HepG2 (cell line): Measurements from ENCODE around the gene MATR3. TPM values are rescaled to one million over a fixed set of nuclear protein-coding genes. Genes with fewer than 3 reads are reported as not detected.
"Not testable (repeated sequence)": the region's sequence is repeated elsewhere in the genome, so short reads cannot be mapped to it uniquely, and the experiment has no call there.

Source experiments
- ATAC-seq: fragments of 200-7000 bp; cut with Tn5 transposase; 3 replicates; pipeline ENCODE4 v1.9.1; 2020; ENCODE audit warnings: mild to moderate bottlenecking, moderate library complexity
- BruUV-seq: library from RNA; stranded (reverse); fragments of 400-500 nt; replicated peaks from 2 replicates; lab custom pipeline; 2021; lab: Mats Ljungman, UMichigan
- CTCF ChIA-PET: fragments of 300-600 bp; formaldehyde crosslinking; extraction: SDS; loops from one replicate; lab custom pipeline; 2021; ENCODE audit warnings: low total read pairs, inconsistent platforms, low intra/inter-chr PET ratio; lab: Yijun Ruan, JAX
- POLR2A ChIA-PET: fragments of 350-600 bp; sonication (Branson Sonifier 250); formaldehyde crosslinking; loops from one replicate; lab custom pipeline; 2020; ENCODE audit warnings: antibody characterized with exemption, inconsistent platforms; lab: Yijun Ruan, JAX
- DNase-seq: peaks from one replicate; pipeline ENCODE4 v3.0.0-alpha.2; 2015; ENCODE audit warnings: low spot score
- FAIRE-seq: peaks from 3 replicates; lab custom pipeline; 2011; peaks lifted over from hg19 to GRCh38; lab: Jason Lieb, UNC
- H2AFZ ChIP-seq: one replicate; pipeline ENCODE4 v1.6.1; 2011; ENCODE audit warnings: low read length, inconsistent platforms
- H3K27ac ChIP-seq: fragments of 300-600 bp; 3 replicates; pipeline ENCODE4 v1.8.0; 2011; ENCODE audit warnings: mixed run types, mild to moderate bottlenecking, mixed read lengths, low read length, inconsistent platforms; ENCODE audit not compliant: insufficient read depth; ENCODE audit errors: extremely low read length
- H3K27me3 ChIP-seq, 2 experiments: fragments of 200-600 bp in 1 of 2; 2 replicates in 1 of 2; 3 replicates in 1 of 2; pipeline versions ENCODE4 v1.6.0 to v1.8.0; 2011; ENCODE audit warnings: low read length in 2 of 2, mild to moderate bottlenecking in 2 of 2, moderate library complexity in 2 of 2, inconsistent platforms in 1 of 2; ENCODE audit not compliant: insufficient read depth in 2 of 2, control insufficient read depth in 1 of 2
- H3K36me3 ChIP-seq, 2 experiments: fragments of 200-600 bp in 1 of 2; replicated peaks in 1 of 2; 2 replicates in 1 of 2; 3 replicates in 1 of 2; pipeline versions ENCODE4 v1.5.1 to v1.8.0; 2011; ENCODE audit warnings: low read length in 2 of 2, inconsistent platforms in 1 of 2; ENCODE audit not compliant: insufficient read depth in 2 of 2, control insufficient read depth in 1 of 2
- H3K4me1 ChIP-seq: 2 replicates; pipeline ENCODE4 v1.5.1; 2012; ENCODE audit warnings: low read length, inconsistent platforms; ENCODE audit not compliant: insufficient read depth
- H3K4me2 ChIP-seq: 2 replicates; pipeline ENCODE4 v1.6.0; 2011; ENCODE audit warnings: low read depth, low read length, inconsistent platforms
- H3K4me3 ChIP-seq, 3 experiments: fragments of 200-600 bp in 1 of 3; sonication (generic), shearing (Covaris generic) in 1 of 3; replicated peaks in 1 of 3; 2 replicates each; pipeline ENCODE4 v1.5.1; 2011 to 2016; ENCODE audit warnings: low read length in 3 of 3, inconsistent platforms in 2 of 3, low read depth in 2 of 3, mild to moderate bottlenecking in 2 of 3, control low read depth in 1 of 3, mixed read lengths in 1 of 3; ENCODE audit not compliant: insufficient read depth in 1 of 3
- H3K79me2 ChIP-seq: one replicate; pipeline ENCODE4 v1.6.1; 2011; ENCODE audit warnings: low read length, inconsistent platforms; ENCODE audit not compliant: insufficient read depth
- H3K9ac ChIP-seq: 2 replicates; pipeline ENCODE4 v1.6.0; 2011; ENCODE audit warnings: mild to moderate bottlenecking, low read depth, low read length, inconsistent platforms; ENCODE audit not compliant: insufficient read depth
- H3K9me3 ChIP-seq: 2 replicates; pipeline ENCODE4 v1.5.1; 2012; ENCODE audit warnings: mild to moderate bottlenecking, low read length
- H4K20me1 ChIP-seq: 2 replicates; pipeline ENCODE4 v1.6.0; 2011; ENCODE audit warnings: inconsistent platforms, mild to moderate bottlenecking, low read length, moderate library complexity; ENCODE audit not compliant: insufficient read depth
- FIP1L1 ChIP-seq: fragments of 200-400 bp; formaldehyde crosslinking; IDR thresholded peaks from 2 replicates; pipeline ENCODE4 v1.6.1; 2018; ENCODE audit warnings: low read depth, mild to moderate bottlenecking, low read length, moderate library complexity, borderline replicate concordance; ENCODE audit not compliant: insufficient read depth
- FUBP1 ChIP-seq: sonication (generic); formaldehyde crosslinking; IDR thresholded peaks from 2 replicates; pipeline ENCODE4 v1.5.1; 2020; ENCODE audit warnings: missing genetic modification reagents, mild to moderate bottlenecking, borderline replicate concordance
- PCBP2 ChIP-seq: fragments of 200-400 bp; formaldehyde crosslinking; optimal IDR thresholded peaks from 2 replicates; pipeline ENCODE3; 2018; ENCODE audit warnings: low read length, low read depth; ENCODE audit not compliant: poor library complexity, severe bottlenecking
- SP5 ChIP-seq: IDR thresholded peaks from 2 replicates; pipeline ENCODE4 v1.6.1; 2016; ENCODE audit warnings: low read depth, borderline replicate concordance
- TAF1 ChIP-seq: sonication (generic); formaldehyde crosslinking; IDR thresholded peaks from 2 replicates; pipeline ENCODE4 v1.4.0; 2020; ENCODE audit warnings: missing genetic modification reagents
- THRA ChIP-seq: sonication (generic); formaldehyde crosslinking; IDR thresholded peaks from 2 replicates; pipeline ENCODE4 v1.4.0; 2020; ENCODE audit warnings: missing genetic modification reagents, borderline replicate concordance
- ZFP1 ChIP-seq: IDR thresholded peaks from 2 replicates; pipeline ENCODE4 v1.6.1; 2016
- ZKSCAN8 ChIP-seq: IDR thresholded peaks from 2 replicates; pipeline ENCODE4 v1.6.1; 2016; ENCODE audit warnings: borderline replicate concordance, missing genetic modification reagents, missing compliant biosample characterization
- ZNF296 ChIP-seq: sonication (generic); formaldehyde crosslinking; conservative IDR thresholded peaks from 2 replicates; pipeline ENCODE4 v1.5.0; 2020; ENCODE audit warnings: mild to moderate bottlenecking, missing genetic modification reagents
- WGBS: methylation state at CpG from one replicate; pipeline ENCODE4 v1.1.6; 2017; ENCODE audit warnings: low lambda C conversion rate; 5-methylcytosine and 5-hydroxymethylcytosine counted together
- in situ Hi-C: cut with HindIII; loops from 2 replicates; pipeline ENCODE4 v1.10.0; 2017; ENCODE audit warnings: low pct_unique_long_range_greater_than_20kb; ENCODE audit not compliant: extremely low pct_ligation_motif_present
- intact Hi-C: fragments of 100-400 bp; cut with micrococcal nuclease; formaldehyde crosslinking; loops from one replicate; pipeline ENCODE4 v1.10.0; 2022; ENCODE audit not compliant: unreplicated experiment
- polyA plus RNA-seq, 8 experiments: library from polyadenylated mRNA; depleted of rRNA in 3 of 8; stranded (reverse) in 7 of 8; unstranded in 1 of 8; fragments of >200 nt; fragmentation: Illumina TruSeq in 4 of 8; extraction: Trizol in 4 of 8; gene quantifications; 2 replicates each; pipeline versions ENCODE4 v1.2.1 to v1.2.3, GENCODE V29; 2011 to 2016; ENCODE audit warnings: low read depth in 4 of 8, missing spikeins in 1 of 8, mixed read lengths in 1 of 8; ENCODE audit not compliant: insufficient read depth in 1 of 8
- total RNA-seq, 5 experiments: library from RNA; depleted of rRNA; stranded (reverse); fragments of >200 nt; fragmentation: Illumina TruSeq; extraction: Trizol; gene quantifications; 2 replicates each; pipeline ENCODE4 v1.2.3, GENCODE V29; 2016; ENCODE audit warnings: low read depth in 1 of 5

Gene MATR3
- total and polyA plus RNA-seq, 2 of the 13 experiments (the other 11 are each of a cell fraction or from before 2014, with no cell fraction given), result 94.2 to 341 TPM

- CTCF ChIA-PET, result no interaction called here
- Histone ChIP-seq H3K9ac (no peak overlapping the region), H4K20me1 (peaks cover 100% of the 10 kb centered on the region), H3K4me2 (no peak overlapping the region), H3K4me3 (no peak overlapping the region), H3K9me3 (no peaks in the 10 kb centered on the region), H3K36me3 (peaks cover 0 to 19% of the 10 kb centered on the region in 2 experiments; a peak in 2 of 5 replicates), H3K27me3 (no peaks in the 10 kb centered on the region), H3K79me2 (peaks cover 100% of the 10 kb centered on the region), H2AFZ (no peak overlapping the region), H3K27ac (no peak overlapping the region), H3K4me1 (peaks cover 72% of the 10 kb centered on the region)
- intact Hi-C loops, result no loop called here
- BruUV-seq, result no TSS peak
- DNase-seq (no peak), ATAC-seq (no peak), FAIRE-seq (no peak)
- POLR2A ChIA-PET, result no interaction called here
- TF ChIP-seq SP5 (CRISPR knock-in tag) (no peak), ZFP1 (CRISPR knock-in tag) (no peak), FIP1L1 (no peak), PCBP2 (no peak), FUBP1 (CRISPR knock-in tag) (no peak), ZKSCAN8 (CRISPR knock-in tag) (no peak), TAF1 (CRISPR knock-in tag) (no peak), ZNF296 (no peak), THRA (no peak)
- in situ Hi-C loops, result no loop called here
These were observed 15.3 kb downstream of the MATR3 start for GRCh38 chr5:139308797-139309196.

GRCh38 chr5:139310715-139311186 lies 17.2 kb downstream of the MATR3 start:
- CTCF ChIA-PET, in situ Hi-C loops, DNase-seq, BruUV-seq, H3K9ac ChIP-seq, H3K27ac ChIP-seq, H3K4me2 ChIP-seq, H3K4me3 ChIP-seq, H3K9me3 ChIP-seq, ATAC-seq, intact Hi-C loops, FAIRE-seq, H3K27me3 ChIP-seq, POLR2A ChIA-PET, H2AFZ ChIP-seq: not testable (repeated sequence)
- H3K4me1 ChIP-seq, result peaks cover 67% of the 10 kb centered on the region
- H3K36me3 ChIP-seq, result peaks cover 3 to 24% of the 10 kb centered on the region in 2 experiments; a peak in 4 of 5 replicates
- peaks cover 100% of the 10 kb centered on the region for H4K20me1 ChIP-seq
- H3K79me2 ChIP-seq, result peaks cover 100% of the 10 kb centered on the region
- 97% methylated on average over 9 of the region's 9 CpGs for WGBS
